Astrocyte of the spinal cord (primary cell): Measurements from ENCODE around the gene STUM.

Experiments
- DNase-seq: peaks from one replicate; pipeline ENCODE4 v3.0.0; 2011; ENCODE audit warnings: low read depth, low spot score
- H3K4me3 ChIP-seq: 2 replicates; pipeline ENCODE4 v1.5.1; 2011; ENCODE audit warnings: low read depth, mild to moderate bottlenecking, low read length, moderate library complexity
- in situ Hi-C: cut with HindIII; loops from 2 replicates; pipeline ENCODE4 v1.10.0; 2017; ENCODE audit warnings: low sequenced_read_pairs
- TF ChIP-seq, protein P1 (sequence below): IDR thresholded peaks from 2 replicates; pipeline ENCODE4 v1.5.1; 2012; ENCODE audit warnings: low read depth, mild to moderate bottlenecking, low read length, inconsistent platforms

The STUM gene

DNA sequence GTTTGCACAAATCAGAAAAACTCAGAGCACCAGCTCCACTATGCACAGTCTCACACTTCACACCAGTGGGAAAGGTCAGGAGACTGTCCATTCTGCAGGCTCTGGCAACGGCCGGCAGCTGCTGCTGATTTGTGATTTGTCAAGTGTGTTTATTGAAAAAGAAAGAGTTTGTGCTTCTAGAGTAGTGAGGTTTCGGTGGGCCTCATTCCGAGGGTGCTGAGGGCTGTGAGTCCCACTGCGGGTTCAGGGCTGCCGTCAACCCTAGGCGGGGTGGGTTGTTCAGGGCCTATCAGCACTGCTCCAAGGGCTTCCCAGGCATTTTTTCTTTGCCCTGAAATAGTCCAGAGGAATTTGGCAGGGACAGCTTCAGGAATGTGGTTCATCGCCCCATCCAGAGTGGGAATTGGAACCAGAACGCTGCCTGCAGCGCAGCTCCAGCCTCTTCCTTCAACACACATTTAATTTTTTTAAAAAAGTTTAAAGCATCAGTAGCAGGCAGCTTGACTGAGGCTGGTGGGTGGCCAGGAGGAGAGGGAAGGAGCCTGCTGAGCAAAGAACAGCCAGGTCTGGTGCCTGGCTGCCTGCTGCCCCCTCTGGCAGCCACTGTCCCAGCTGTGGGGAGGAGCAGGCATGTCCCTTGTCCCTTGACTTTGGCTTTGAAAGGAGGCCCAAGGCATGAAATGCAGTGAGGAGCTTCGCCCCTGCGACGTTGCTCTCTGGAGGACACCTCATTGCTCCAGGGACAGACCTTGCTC lies 19.7 kb downstream of the STUM start:
- in situ Hi-C loops = no loop called here
- TF ChIP-seq, protein P1, sequence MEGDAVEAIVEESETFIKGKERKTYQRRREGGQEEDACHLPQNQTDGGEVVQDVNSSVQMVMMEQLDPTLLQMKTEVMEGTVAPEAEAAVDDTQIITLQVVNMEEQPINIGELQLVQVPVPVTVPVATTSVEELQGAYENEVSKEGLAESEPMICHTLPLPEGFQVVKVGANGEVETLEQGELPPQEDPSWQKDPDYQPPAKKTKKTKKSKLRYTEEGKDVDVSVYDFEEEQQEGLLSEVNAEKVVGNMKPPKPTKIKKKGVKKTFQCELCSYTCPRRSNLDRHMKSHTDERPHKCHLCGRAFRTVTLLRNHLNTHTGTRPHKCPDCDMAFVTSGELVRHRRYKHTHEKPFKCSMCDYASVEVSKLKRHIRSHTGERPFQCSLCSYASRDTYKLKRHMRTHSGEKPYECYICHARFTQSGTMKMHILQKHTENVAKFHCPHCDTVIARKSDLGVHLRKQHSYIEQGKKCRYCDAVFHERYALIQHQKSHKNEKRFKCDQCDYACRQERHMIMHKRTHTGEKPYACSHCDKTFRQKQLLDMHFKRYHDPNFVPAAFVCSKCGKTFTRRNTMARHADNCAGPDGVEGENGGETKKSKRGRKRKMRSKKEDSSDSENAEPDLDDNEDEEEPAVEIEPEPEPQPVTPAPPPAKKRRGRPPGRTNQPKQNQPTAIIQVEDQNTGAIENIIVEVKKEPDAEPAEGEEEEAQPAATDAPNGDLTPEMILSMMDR = peak; percentile 25

GRCh38 chr1:226568975-226569741 lies 20.6 kb downstream of the STUM start:
- in situ Hi-C loops = no loop called here
- DNase-seq = no peak
- H3K4me3 ChIP-seq = no peak overlapping the region
- TF ChIP-seq, protein P1 = no peak

More for the DNA sequence above, 19.7 kb downstream of the STUM start:
- no peak for DNase-seq
- H3K4me3 ChIP-seq = no peak overlapping the region

GRCh38 chr1:226569879-226570547 lies 21.4 kb downstream of the STUM start:
- H3K4me3 ChIP-seq = no peak overlapping the region
- TF ChIP-seq, protein P1 = peak; percentile 32
- in situ Hi-C loops = no loop called here
- DNase-seq = no peak

DNA sequence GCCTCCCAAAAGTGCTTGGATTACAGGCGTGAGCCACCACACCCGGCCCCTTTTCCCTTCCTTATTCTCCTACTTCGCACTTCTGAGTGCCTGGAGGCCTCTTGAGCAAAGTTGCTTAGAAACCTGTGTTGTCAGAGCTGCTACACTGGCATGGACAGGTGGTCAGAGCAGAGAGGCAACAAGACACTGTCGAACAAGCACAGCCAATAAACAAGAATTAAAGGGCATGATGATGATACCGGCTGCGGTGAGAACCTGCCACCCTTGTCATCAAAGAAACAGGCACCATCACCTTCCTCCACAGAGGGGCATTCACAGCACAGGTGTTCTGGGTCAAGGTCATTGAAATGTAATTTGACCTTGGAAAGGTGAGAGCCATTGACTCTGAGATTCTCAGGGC lies 23.3 kb downstream of the STUM start:
- TF ChIP-seq, protein P1 = no peak
- H3K4me3 ChIP-seq = no peak overlapping the region
- DNase-seq = no peak
- in situ Hi-C loops = no loop called here

DNA sequence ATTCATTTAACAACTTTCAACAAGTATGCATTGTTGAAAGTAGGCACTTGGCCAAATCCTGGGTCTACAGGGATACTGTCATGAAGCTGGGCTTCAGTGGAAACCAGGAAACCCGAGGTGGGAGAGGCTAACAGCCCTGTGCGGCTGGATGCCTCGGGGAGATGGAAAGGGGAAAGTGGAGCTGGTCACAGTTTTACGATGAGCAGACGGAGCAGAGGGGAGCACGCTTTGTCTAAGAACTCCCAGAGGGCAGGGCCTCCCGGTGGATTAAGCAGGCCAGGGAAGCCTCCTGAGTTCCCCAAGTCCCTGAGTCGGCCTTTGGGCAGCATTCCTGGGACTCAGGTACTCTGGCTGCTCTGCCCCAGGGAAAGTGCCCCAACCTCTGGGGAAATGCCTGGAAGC lies 23.8 kb downstream of the STUM start:
- TF ChIP-seq, protein P1 = no peak
- in situ Hi-C loops = no loop called here
- no peak overlapping the region for H3K4me3 ChIP-seq
- DNase-seq = no peak

DNA sequence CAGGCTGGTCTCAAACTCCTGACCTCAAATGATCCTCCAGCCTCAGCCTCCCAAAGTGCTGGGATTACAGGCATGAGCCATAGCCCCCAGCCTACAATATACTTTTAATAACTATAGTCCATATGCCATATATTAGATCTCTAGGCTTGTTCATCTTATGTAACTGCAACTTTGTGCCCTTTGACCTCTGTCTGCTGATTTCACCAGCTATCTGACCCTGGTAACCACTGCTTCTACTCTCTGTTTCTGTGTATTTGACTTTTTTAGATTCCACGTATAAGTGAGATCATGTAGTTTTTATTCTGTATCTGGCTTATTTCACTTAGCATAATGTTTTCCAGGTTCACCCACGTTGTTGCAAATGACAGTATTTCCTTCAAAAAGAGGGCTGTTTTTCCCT lies 25.5 kb downstream of the STUM start:
- TF ChIP-seq, protein P1 = no peak
- no peak for DNase-seq
- H3K4me3 ChIP-seq = no peak overlapping the region
- in situ Hi-C loops = no loop called here
